Smooth muscle cell (in vitro differentiated cells): ENCODE measurements around the gene SAMMSON. TPM values are rescaled to one million over a fixed set of nuclear protein-coding genes. Genes with fewer than 3 reads are reported as not detected.

Experiments used
- DNase-seq: peaks from one replicate; lab custom pipeline; 2025; ENCODE audit not compliant: unreplicated experiment; lab: John Stamatoyannopoulos, UW
- H2AFZ ChIP-seq: fragments of 200-600 bp; sonication (generic); 2 replicates; pipeline ENCODE4 v1.6.0; 2016; ENCODE audit warnings: antibody characterized with exemption, low read depth, mild to moderate bottlenecking
- H3F3A ChIP-seq: fragments of 200-600 bp; sonication (generic); 2 replicates; pipeline ENCODE4 v1.6.0; 2017; ENCODE audit warnings: antibody characterized with exemption, low read depth
- H3K27ac ChIP-seq: fragments of 200-600 bp; sonication (generic); 2 replicates; pipeline ENCODE4 v1.5.1; 2016; ENCODE audit warnings: low read depth, mild to moderate bottlenecking
- H3K27me3 ChIP-seq: fragments of 200-600 bp; sonication (generic); 2 replicates; pipeline ENCODE4 v1.6.1; 2016; ENCODE audit warnings: low read depth, mild to moderate bottlenecking
- H3K36me3 ChIP-seq: fragments of 200-600 bp; sonication (generic); 2 replicates; pipeline ENCODE4 v1.5.1; 2016; ENCODE audit warnings: low read depth
- H3K4me1 ChIP-seq: fragments of 200-600 bp; sonication (generic); 2 replicates; pipeline ENCODE4 v1.5.1; 2016; ENCODE audit warnings: low read depth
- H3K4me2 ChIP-seq: fragments of 200-600 bp; sonication (generic); 2 replicates; pipeline ENCODE4 v1.6.0; 2016; ENCODE audit warnings: mild to moderate bottlenecking
- H3K4me3 ChIP-seq: fragments of 200-600 bp; sonication (generic); 2 replicates; pipeline ENCODE4 v1.5.1; 2016; ENCODE audit warnings: mild to moderate bottlenecking
- H3K79me2 ChIP-seq: fragments of 200-600 bp; sonication (generic); 2 replicates; pipeline ENCODE4 v1.6.0; 2016; ENCODE audit warnings: low read depth, mild to moderate bottlenecking
- H3K9ac ChIP-seq: fragments of 200-600 bp; sonication (generic); 2 replicates; pipeline ENCODE4 v1.6.0; 2016; ENCODE audit warnings: low read depth
- H3K9me3 ChIP-seq: fragments of 200-600 bp; sonication (generic); replicated peaks from 2 replicates; pipeline ENCODE4 v1.5.1; 2016; ENCODE audit warnings: low read depth
- H4K20me1 ChIP-seq: fragments of 200-600 bp; sonication (generic); 2 replicates; pipeline ENCODE4 v1.6.0; 2016; ENCODE audit warnings: low read depth
- CTCF ChIP-seq: fragments of 200-600 bp; sonication (generic); IDR thresholded peaks from 2 replicates; pipeline ENCODE4 v1.5.1; 2017; ENCODE audit warnings: borderline replicate concordance, mild to moderate bottlenecking, antibody characterized with exemption; ENCODE audit not compliant: insufficient read depth, poor library complexity, severe bottlenecking
- WGBS: methylation state at CpG from one replicate; pipeline ENCODE4 v1.1.7; 2016; ENCODE audit warnings: low lambda C conversion rate; 5-methylcytosine and 5-hydroxymethylcytosine counted together
- polyA plus RNA-seq: library from polyadenylated mRNA; unstranded; fragments of >200 nt; fragmentation: Nextera tagmentation; extraction: Ambion mirVana; gene quantifications from 2 replicates; pipeline ENCODE4 v1.2.1, GENCODE V29; 2016
- total RNA-seq: library from RNA; depleted of rRNA; stranded (reverse); fragments of >200 nt; gene quantifications from 2 replicates; pipeline ENCODE4 v1.2.3, GENCODE V29; 2014

The SAMMSON gene
- total and polyA plus RNA-seq, 2 experiments from 2014 or later = not detected

DNA sequence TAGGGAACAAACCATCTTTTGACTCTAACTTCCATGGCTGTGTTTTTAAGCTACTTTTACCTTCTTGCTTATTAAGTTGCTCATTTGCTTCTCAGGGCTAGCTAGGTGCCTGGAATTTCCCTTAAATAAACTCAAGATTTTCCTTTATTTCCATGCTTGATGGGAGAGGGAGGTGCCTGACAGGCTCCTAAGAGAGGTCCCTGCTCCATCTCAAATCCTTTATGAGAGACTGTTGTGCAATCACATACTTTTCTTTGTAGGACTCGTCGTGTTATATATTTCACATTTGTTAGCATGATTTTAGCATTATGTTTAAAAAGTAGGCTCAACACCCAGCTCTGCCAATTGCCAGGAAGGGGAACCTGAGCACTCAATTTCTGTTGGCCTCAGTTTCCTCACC lies 95.7 kb downstream of the SAMMSON start:
- WGBS = 64% methylated on average over 2 of the region's 2 CpGs

GRCh38 chr3:70096376-70097066 lies 97.0 kb downstream of the SAMMSON start:
- no peaks in the 10 kb centered on the region for H3K4me1 ChIP-seq
- TF ChIP-seq CTCF = no peak
- no peak overlapping the region for H3K4me2 ChIP-seq
- no peaks in the 10 kb centered on the region for H3K9me3 ChIP-seq
- H3K27me3 ChIP-seq = no peaks in the 10 kb centered on the region
- H3K79me2 ChIP-seq = no peaks in the 10 kb centered on the region
- DNase-seq = no peak
- H3K36me3 ChIP-seq = no peaks in the 10 kb centered on the region
- H3K27ac ChIP-seq = no peak overlapping the region
- H2AFZ ChIP-seq = no peak overlapping the region
- 96% methylated on average over 5 of the region's 5 CpGs for WGBS
- H3F3A ChIP-seq = no peaks in the 10 kb centered on the region
- no peak overlapping the region for H3K4me3 ChIP-seq
- H3K9ac ChIP-seq = no peak overlapping the region
- no peaks in the 10 kb centered on the region for H4K20me1 ChIP-seq

More for the DNA sequence above, 95.7 kb downstream of the SAMMSON start:
- no peak overlapping the region for H3K27ac ChIP-seq
- no peaks in the 10 kb centered on the region for H3K27me3 ChIP-seq
- no peaks in the 10 kb centered on the region for H3K79me2 ChIP-seq
- no peaks in the 10 kb centered on the region for H4K20me1 ChIP-seq
- H3F3A ChIP-seq = no peaks in the 10 kb centered on the region
- H3K4me1 ChIP-seq = no peaks in the 10 kb centered on the region
- H3K36me3 ChIP-seq = no peaks in the 10 kb centered on the region
- no peak for TF ChIP-seq CTCF
- H3K9me3 ChIP-seq = no peaks in the 10 kb centered on the region
- no peak overlapping the region for H2AFZ ChIP-seq
- no peak overlapping the region for H3K4me3 ChIP-seq
- no peak overlapping the region for H3K9ac ChIP-seq
- no peak overlapping the region for H3K4me2 ChIP-seq
- no peak for DNase-seq

GRCh38 chr3:70097084-70097483 lies 97.6 kb downstream of the SAMMSON start:
- no peak for DNase-seq
- Histone ChIP-seq H3K4me3 (no peak overlapping the region), H3K9ac (no peak overlapping the region), H3K9me3 (no peaks in the 10 kb centered on the region), H3K4me2 (no peak overlapping the region), H4K20me1 (no peaks in the 10 kb centered on the region), H3K27me3 (no peaks in the 10 kb centered on the region), H3K79me2 (no peaks in the 10 kb centered on the region), H3F3A (no peaks in the 10 kb centered on the region), H3K4me1 (no peaks in the 10 kb centered on the region), H3K36me3 (no peaks in the 10 kb centered on the region), H3K27ac (no peak overlapping the region), H2AFZ (no peak overlapping the region)
- TF ChIP-seq CTCF = no peak
- 92% methylated on average over 1 of the region's 1 CpG for WGBS

- Histone ChIP-seq H3K4me2 (no peak overlapping the region), H3F3A (no peaks in the 10 kb centered on the region), H3K4me3 (no peak overlapping the region), H4K20me1 (no peaks in the 10 kb centered on the region), H3K36me3 (no peaks in the 10 kb centered on the region), H3K27ac (no peak overlapping the region), H3K27me3 (peaks cover 8% of the 10 kb centered on the region), H3K9me3 (no peaks in the 10 kb centered on the region), H2AFZ (no peak overlapping the region), H3K9ac (no peak overlapping the region), H3K79me2 (no peaks in the 10 kb centered on the region), H3K4me1 (no peaks in the 10 kb centered on the region)
- 37% methylated on average over 6 of the region's 6 CpGs for WGBS
- no peak for DNase-seq
- TF ChIP-seq CTCF = peak; percentile 45
Measured at GRCh38 chr3:70108072-70108471, 108.5 kb downstream of the SAMMSON start.
